OCI-LY7 (cell line): Measurements from ENCODE around the gene MANBA.

ENCODE experiments used
- CTCF ChIP-seq: fragments of 200-600 bp; sonication (generic); conservative IDR thresholded peaks from 2 replicates; pipeline ENCODE4 v1.5.1; 2014; ENCODE audit warnings: mild to moderate bottlenecking, antibody characterized with exemption, low read length, moderate library complexity, mixed read lengths
- EZH2phosphoT487 ChIP-seq: fragments of 200-600 bp; sonication (generic); IDR thresholded peaks from 2 replicates; pipeline ENCODE4 v1.6.1; 2018; ENCODE audit warnings: low read depth, borderline replicate concordance, mild to moderate bottlenecking, mixed run types, antibody characterized with exemption, low read length, moderate library complexity, mixed read lengths

- TF ChIP-seq CTCF (no peak), EZH2phosphoT487 (no peak)
These were observed 25.5 kb upstream of the MANBA start for GRCh38 chr4:102786279-102786678.
